ENCODE measurements around the gene EIF6.

GRCh38 chr20:35333606-35334005, 49.0 kb upstream of the EIF6 start:
- TF ChIP-seq CTCF (IDR thresholded peaks at IDR 0.05) (no peak), POLR2A (IDR thresholded peaks at IDR 0.05) (no peak)

All from tibial nerve (tissue), 3 donors.